ENCODE results near the gene FAM240A.

DNA sequence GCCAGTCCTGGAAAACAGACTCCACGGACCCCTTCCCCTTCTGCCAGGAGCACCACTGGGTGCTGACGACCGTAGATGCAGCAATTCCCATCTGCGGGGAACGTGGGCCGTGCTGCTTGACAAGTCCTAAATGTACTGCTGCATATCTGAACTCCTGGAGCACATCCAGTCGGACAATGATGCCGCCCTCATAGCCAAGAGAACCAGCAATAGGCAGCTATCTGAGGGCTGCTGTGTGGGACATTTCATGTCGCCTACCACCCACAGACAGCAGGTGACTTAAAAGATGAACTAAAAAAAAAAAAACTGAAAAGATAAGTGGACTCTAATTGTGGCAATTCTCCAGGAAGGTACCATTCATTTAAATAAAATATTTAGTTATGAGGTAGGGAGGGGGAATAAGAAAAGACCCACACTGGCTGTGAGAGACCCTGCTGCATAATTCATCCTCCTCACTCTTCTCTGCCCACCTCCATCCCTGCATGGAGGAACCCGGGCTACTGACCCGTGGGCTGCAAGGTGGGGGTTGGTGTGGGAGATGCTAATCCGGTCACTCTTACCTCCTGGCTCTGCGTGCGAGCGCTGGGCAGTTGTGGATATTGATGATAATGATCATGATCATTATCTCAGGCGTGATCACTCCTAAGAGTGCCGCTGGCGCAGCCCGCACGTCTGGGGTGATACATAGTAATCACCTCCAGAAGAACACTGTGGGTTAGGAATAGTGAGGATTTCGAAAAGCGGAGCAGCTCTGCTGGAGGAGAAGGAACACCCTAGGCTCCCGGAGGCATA, 52.8 kb downstream of the FAM240A start:
- TF ChIP-seq RARB (CRISPR knock-in tag; IDR thresholded peaks at IDR 0.05): no peak
- TF ChIP-seq, protein P1, sequence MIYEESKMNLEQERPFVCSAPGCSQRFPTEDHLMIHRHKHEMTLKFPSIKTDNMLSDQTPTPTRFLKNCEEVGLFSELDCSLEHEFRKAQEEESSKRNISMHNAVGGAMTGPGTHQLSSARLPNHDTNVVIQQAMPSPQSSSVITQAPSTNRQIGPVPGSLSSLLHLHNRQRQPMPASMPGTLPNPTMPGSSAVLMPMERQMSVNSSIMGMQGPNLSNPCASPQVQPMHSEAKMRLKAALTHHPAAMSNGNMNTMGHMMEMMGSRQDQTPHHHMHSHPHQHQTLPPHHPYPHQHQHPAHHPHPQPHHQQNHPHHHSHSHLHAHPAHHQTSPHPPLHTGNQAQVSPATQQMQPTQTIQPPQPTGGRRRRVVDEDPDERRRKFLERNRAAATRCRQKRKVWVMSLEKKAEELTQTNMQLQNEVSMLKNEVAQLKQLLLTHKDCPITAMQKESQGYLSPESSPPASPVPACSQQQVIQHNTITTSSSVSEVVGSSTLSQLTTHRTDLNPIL (CRISPR knock-in tag; IDR thresholded peaks at IDR 0.05; ENCODE audit: low read depth): no peak
- TF ChIP-seq, protein P2, sequence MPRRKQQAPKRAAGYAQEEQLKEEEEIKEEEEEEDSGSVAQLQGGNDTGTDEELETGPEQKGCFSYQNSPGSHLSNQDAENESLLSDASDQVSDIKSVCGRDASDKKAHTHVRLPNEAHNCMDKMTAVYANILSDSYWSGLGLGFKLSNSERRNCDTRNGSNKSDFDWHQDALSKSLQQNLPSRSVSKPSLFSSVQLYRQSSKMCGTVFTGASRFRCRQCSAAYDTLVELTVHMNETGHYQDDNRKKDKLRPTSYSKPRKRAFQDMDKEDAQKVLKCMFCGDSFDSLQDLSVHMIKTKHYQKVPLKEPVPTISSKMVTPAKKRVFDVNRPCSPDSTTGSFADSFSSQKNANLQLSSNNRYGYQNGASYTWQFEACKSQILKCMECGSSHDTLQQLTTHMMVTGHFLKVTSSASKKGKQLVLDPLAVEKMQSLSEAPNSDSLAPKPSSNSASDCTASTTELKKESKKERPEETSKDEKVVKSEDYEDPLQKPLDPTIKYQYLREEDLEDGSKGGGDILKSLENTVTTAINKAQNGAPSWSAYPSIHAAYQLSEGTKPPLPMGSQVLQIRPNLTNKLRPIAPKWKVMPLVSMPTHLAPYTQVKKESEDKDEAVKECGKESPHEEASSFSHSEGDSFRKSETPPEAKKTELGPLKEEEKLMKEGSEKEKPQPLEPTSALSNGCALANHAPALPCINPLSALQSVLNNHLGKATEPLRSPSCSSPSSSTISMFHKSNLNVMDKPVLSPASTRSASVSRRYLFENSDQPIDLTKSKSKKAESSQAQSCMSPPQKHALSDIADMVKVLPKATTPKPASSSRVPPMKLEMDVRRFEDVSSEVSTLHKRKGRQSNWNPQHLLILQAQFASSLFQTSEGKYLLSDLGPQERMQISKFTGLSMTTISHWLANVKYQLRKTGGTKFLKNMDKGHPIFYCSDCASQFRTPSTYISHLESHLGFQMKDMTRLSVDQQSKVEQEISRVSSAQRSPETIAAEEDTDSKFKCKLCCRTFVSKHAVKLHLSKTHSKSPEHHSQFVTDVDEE (CRISPR knock-in tag; IDR thresholded peaks at IDR 0.05): no peak
